ENCODE measurements around the gene DCAF6. TPM values are rescaled to one million over a fixed set of nuclear protein-coding genes. Genes with fewer than 3 reads are reported as not detected.

The DCAF6 gene
- total and polyA plus RNA-seq, 4 donors, result 33.5 to 105 (median 71.1) TPM

GRCh38 chr1:168095476-168095875, 159.0 kb downstream of the DCAF6 start:
- Histone ChIP-seq H3K4me3 (ENCODE audit: low read depth in 1 of 3, low read length in 3 of 3) (no peak overlapping the region), H3K9me3 (ENCODE audit: control insufficient read depth in 4 of 4, low read length in 3 of 4) (no peaks in the 10 kb centered on the region), H3K9ac (ENCODE audit: low read depth in 1 of 2, low read length in 2 of 2) (no peak overlapping the region), H3K27ac (ENCODE audit: low read depth in 1 of 2, low read length in 2 of 2) (no peak overlapping the region), H3K27me3 (ENCODE audit: control insufficient read depth in 4 of 4, insufficient read depth in 4 of 4, low read length in 3 of 4) (no peaks in the 10 kb centered on the region), H3K36me3 (ENCODE audit: control insufficient read depth in 4 of 4, insufficient read depth in 3 of 4, low read depth in 1 of 4, low read length in 3 of 4) (no peaks in the 10 kb centered on the region), H3K4me1 (ENCODE audit: control insufficient read depth in 4 of 4, insufficient read depth in 4 of 4, low read length in 3 of 4) (no peaks in the 10 kb centered on the region)
- WGBS, result 98% methylated on average over 6 of the region's 6 CpGs
- no peak for TF ChIP-seq RAD21 (IDR thresholded peaks at IDR 0.05)
- TF ChIP-seq, protein P1, sequence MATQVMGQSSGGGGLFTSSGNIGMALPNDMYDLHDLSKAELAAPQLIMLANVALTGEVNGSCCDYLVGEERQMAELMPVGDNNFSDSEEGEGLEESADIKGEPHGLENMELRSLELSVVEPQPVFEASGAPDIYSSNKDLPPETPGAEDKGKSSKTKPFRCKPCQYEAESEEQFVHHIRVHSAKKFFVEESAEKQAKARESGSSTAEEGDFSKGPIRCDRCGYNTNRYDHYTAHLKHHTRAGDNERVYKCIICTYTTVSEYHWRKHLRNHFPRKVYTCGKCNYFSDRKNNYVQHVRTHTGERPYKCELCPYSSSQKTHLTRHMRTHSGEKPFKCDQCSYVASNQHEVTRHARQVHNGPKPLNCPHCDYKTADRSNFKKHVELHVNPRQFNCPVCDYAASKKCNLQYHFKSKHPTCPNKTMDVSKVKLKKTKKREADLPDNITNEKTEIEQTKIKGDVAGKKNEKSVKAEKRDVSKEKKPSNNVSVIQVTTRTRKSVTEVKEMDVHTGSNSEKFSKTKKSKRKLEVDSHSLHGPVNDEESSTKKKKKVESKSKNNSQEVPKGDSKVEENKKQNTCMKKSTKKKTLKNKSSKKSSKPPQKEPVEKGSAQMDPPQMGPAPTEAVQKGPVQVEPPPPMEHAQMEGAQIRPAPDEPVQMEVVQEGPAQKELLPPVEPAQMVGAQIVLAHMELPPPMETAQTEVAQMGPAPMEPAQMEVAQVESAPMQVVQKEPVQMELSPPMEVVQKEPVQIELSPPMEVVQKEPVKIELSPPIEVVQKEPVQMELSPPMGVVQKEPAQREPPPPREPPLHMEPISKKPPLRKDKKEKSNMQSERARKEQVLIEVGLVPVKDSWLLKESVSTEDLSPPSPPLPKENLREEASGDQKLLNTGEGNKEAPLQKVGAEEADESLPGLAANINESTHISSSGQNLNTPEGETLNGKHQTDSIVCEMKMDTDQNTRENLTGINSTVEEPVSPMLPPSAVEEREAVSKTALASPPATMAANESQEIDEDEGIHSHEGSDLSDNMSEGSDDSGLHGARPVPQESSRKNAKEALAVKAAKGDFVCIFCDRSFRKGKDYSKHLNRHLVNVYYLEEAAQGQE (IDR thresholded peaks at IDR 0.05), result no peak
- no peak for TF ChIP-seq RXRA (IDR thresholded peaks at IDR 0.05)
- no peak for TF ChIP-seq ATF3 (IDR thresholded peaks at IDR 0.05)
- TF ChIP-seq NR2F2 (IDR thresholded peaks at IDR 0.05), result no peak
- TF ChIP-seq FOXA2 (IDR thresholded peaks at IDR 0.05), result no peak
- TF ChIP-seq, protein P2, sequence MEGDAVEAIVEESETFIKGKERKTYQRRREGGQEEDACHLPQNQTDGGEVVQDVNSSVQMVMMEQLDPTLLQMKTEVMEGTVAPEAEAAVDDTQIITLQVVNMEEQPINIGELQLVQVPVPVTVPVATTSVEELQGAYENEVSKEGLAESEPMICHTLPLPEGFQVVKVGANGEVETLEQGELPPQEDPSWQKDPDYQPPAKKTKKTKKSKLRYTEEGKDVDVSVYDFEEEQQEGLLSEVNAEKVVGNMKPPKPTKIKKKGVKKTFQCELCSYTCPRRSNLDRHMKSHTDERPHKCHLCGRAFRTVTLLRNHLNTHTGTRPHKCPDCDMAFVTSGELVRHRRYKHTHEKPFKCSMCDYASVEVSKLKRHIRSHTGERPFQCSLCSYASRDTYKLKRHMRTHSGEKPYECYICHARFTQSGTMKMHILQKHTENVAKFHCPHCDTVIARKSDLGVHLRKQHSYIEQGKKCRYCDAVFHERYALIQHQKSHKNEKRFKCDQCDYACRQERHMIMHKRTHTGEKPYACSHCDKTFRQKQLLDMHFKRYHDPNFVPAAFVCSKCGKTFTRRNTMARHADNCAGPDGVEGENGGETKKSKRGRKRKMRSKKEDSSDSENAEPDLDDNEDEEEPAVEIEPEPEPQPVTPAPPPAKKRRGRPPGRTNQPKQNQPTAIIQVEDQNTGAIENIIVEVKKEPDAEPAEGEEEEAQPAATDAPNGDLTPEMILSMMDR (IDR thresholded peaks at IDR 0.05; ENCODE audit: low read depth, low read length, missing input control), result no peak
- no peak for TF ChIP-seq YY1 (IDR thresholded peaks at IDR 0.05)
- TF ChIP-seq MAX (IDR thresholded peaks at IDR 0.05), result no peak
- no peak for TF ChIP-seq SP1 (IDR thresholded peaks at IDR 0.05)
- no peak for TF ChIP-seq HNF4G (IDR thresholded peaks at IDR 0.05)
- no peak for TF ChIP-seq TAF1 (conservative IDR thresholded peaks at IDR 0.05)
- no peak for TF ChIP-seq FOXA1 (IDR thresholded peaks at IDR 0.05)
- no peak for DNase-seq (ENCODE audit: low spot score)

DNA sequence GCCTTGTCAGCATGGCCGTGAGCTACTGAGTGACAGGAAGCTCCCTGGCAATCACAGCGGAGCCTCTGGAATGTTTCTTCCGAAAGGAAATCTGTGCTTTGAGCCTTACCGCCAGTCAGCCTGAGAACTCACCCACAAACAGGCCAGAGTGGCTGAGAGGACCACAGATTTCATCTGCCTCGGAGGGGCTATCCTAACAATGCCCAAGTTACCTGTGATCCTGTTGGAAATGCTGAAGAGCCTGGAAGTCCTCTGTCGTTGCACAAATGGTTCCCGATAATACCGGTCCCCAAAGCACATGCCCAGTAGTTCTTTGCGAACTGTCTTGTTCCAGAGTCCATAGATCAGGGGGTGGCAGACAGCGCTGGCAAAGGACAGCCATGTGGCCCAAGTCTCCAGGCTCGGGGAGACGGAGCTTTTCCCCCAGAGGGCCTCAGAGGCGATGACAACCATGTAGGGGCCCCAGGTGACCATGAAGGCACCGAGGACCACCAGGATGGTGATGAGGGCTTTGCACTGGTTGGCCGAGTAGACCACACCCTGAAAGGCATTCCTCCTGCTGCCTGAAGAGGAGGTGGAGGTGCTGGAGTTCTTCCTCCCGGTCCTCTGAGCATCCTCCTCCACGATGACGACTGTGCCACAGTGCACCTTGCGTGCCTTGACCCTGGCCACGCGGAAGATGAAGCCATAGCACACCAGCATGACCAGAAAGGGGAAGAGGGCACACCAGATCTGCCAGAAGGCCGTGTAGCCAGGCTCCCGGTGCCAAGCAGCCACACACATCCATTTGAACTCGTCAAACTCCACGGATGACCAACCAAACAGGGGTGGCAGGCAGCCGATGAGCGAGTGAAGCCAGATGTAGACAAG, 160.0 kb downstream of the DCAF6 start:
- Histone ChIP-seq H3K4me3 (ENCODE audit: low read depth in 1 of 3, low read length in 3 of 3) (no peak overlapping the region), H3K9me3 (ENCODE audit: control insufficient read depth in 4 of 4, low read length in 3 of 4) (no peaks in the 10 kb centered on the region), H3K27ac (ENCODE audit: low read depth in 1 of 2, low read length in 2 of 2) (no peak overlapping the region), H3K36me3 (ENCODE audit: control insufficient read depth in 4 of 4, insufficient read depth in 3 of 4, low read depth in 1 of 4, low read length in 3 of 4) (no peaks in the 10 kb centered on the region), H3K9ac (ENCODE audit: low read depth in 1 of 2, low read length in 2 of 2) (no peak overlapping the region), H3K4me1 (ENCODE audit: control insufficient read depth in 4 of 4, insufficient read depth in 4 of 4, low read length in 3 of 4) (no peaks in the 10 kb centered on the region), H3K27me3 (ENCODE audit: control insufficient read depth in 4 of 4, insufficient read depth in 4 of 4, low read length in 3 of 4) (no peaks in the 10 kb centered on the region)
- WGBS, result 96% methylated on average over 27 of the region's 27 CpGs
- DNase-seq (ENCODE audit: low spot score), result no peak
- TF ChIP-seq ATF3 (IDR thresholded peaks at IDR 0.05) (no peak), NR2F2 (IDR thresholded peaks at IDR 0.05) (no peak), ZBTB33 (IDR thresholded peaks at IDR 0.05) (no peak), GABPA (IDR thresholded peaks at IDR 0.05 in 1 of 2, conservative IDR thresholded peaks at IDR 0.05 in 1 of 2) (no peak), HNF4A (conservative IDR thresholded peaks at IDR 0.05) (no peak), FOXA2 (IDR thresholded peaks at IDR 0.05) (no peak), MAX (IDR thresholded peaks at IDR 0.05) (no peak), JUND (IDR thresholded peaks at IDR 0.05) (no peak), FOXA1 (IDR thresholded peaks at IDR 0.05) (no peak), SP1 (IDR thresholded peaks at IDR 0.05) (no peak), TAF1 (conservative IDR thresholded peaks at IDR 0.05) (no peak), EGR1 (IDR thresholded peaks at IDR 0.05; ENCODE audit: low read depth in 2 of 2) (no peak), YY1 (IDR thresholded peaks at IDR 0.05) (no peak), RXRA (IDR thresholded peaks at IDR 0.05) (no peak), HNF4G (IDR thresholded peaks at IDR 0.05) (no peak)
- TF ChIP-seq, protein P2 (IDR thresholded peaks at IDR 0.05; ENCODE audit: low read depth, low read length, missing input control), result no peak
